NT2/D1 (cell line): ENCODE measurements around the gene ANXA11.
"Not testable (repeated sequence)": the region's sequence is repeated elsewhere in the genome, so short reads cannot be mapped to it uniquely, and the experiment has no call there.

Experiments used
- DNase-seq: peaks from one replicate; pipeline ENCODE4 v3.0.0-alpha.2; 2011; ENCODE audit warnings: low read depth, low spot score
- H3K27me3 ChIP-seq: 2 replicates; pipeline ENCODE4 v1.6.0; 2011; ENCODE audit warnings: mild to moderate bottlenecking; ENCODE audit not compliant: insufficient read length, insufficient read depth
- H3K36me3 ChIP-seq: 2 replicates; pipeline ENCODE4 v1.6.1; 2011; ENCODE audit warnings: mild to moderate bottlenecking, low read length, mixed read lengths; ENCODE audit not compliant: insufficient read depth, insufficient read length
- H3K4me1 ChIP-seq: 2 replicates; pipeline ENCODE4 v1.5.1; 2011; ENCODE audit not compliant: insufficient read depth, insufficient read length
- H3K4me3 ChIP-seq: 2 replicates; pipeline ENCODE4 v1.5.1; 2011; ENCODE audit warnings: low read depth; ENCODE audit not compliant: insufficient read length
- H3K9ac ChIP-seq: 2 replicates; pipeline ENCODE4 v1.6.0; 2011; ENCODE audit warnings: low read depth; ENCODE audit not compliant: insufficient read length
- H3K9me3 ChIP-seq: 2 replicates; pipeline ENCODE4 v1.5.1; 2011; ENCODE audit warnings: mild to moderate bottlenecking, low read length; ENCODE audit not compliant: insufficient read depth
- SUZ12 ChIP-seq: IDR thresholded peaks from 2 replicates; pipeline ENCODE4 v1.6.1; 2011; ENCODE audit not compliant: insufficient read length, insufficient read depth; ENCODE audit errors: extremely low read depth
- YY1 ChIP-seq: IDR thresholded peaks from 2 replicates; pipeline ENCODE4 v1.6.1; 2011; ENCODE audit not compliant: insufficient read length, insufficient read depth
- ZNF274 ChIP-seq: IDR thresholded peaks from 2 replicates; pipeline ENCODE4 v1.6.1; 2011; ENCODE audit warnings: mild to moderate bottlenecking, low read depth, low read length

Gene ANXA11

GRCh38 chr10:80140251-80140650, 65.1 kb downstream of the ANXA11 start:
- Histone ChIP-seq H3K9me3 (no peaks in the 10 kb centered on the region), H3K9ac (no peak overlapping the region), H3K27me3 (no peaks in the 10 kb centered on the region), H3K4me1 (peaks cover 2% of the 10 kb centered on the region), H3K4me3 (no peak overlapping the region), H3K36me3 (no peaks in the 10 kb centered on the region)
- no peak for TF ChIP-seq SUZ12
- TF ChIP-seq ZNF274, result no peak
- TF ChIP-seq YY1, result no peak
- no peak for DNase-seq

- H3K4me3 ChIP-seq, result no peak overlapping the region
- no peak overlapping the region for H3K9ac ChIP-seq
- no peak for TF ChIP-seq YY1
- TF ChIP-seq ZNF274, result no peak
- TF ChIP-seq SUZ12, result no peak
- no peaks in the 10 kb centered on the region for H3K36me3 ChIP-seq
- H3K9me3 ChIP-seq, result no peaks in the 10 kb centered on the region
- peaks cover 2% of the 10 kb centered on the region for H3K4me1 ChIP-seq
- no peaks in the 10 kb centered on the region for H3K27me3 ChIP-seq
- DNase-seq, result no peak
Measured at GRCh38 chr10:80139265-80139664, 66.1 kb downstream of the ANXA11 start.

GRCh38 chr10:80137920-80138319, 67.4 kb downstream of the ANXA11 start:
- no peak overlapping the region for H3K9ac ChIP-seq
- no peaks in the 10 kb centered on the region for H3K9me3 ChIP-seq
- no peak overlapping the region for H3K4me3 ChIP-seq
- H3K36me3 ChIP-seq, result no peaks in the 10 kb centered on the region
- no peak for DNase-seq
- peaks cover 12% of the 10 kb centered on the region for H3K27me3 ChIP-seq
- peaks cover 2% of the 10 kb centered on the region for H3K4me1 ChIP-seq
- TF ChIP-seq SUZ12 (no peak), ZNF274 (no peak), YY1 (no peak)

- no peak for DNase-seq
- no peak overlapping the region for H3K9ac ChIP-seq
- H3K9me3 ChIP-seq, result no peaks in the 10 kb centered on the region
- no peak overlapping the region for H3K4me3 ChIP-seq
- H3K27me3 ChIP-seq, result peaks cover 19% of the 10 kb centered on the region
- no peaks in the 10 kb centered on the region for H3K36me3 ChIP-seq
- TF ChIP-seq YY1, result no peak
- no peak for TF ChIP-seq ZNF274
- no peak for TF ChIP-seq SUZ12
- peaks cover 2% of the 10 kb centered on the region for H3K4me1 ChIP-seq
Measured at GRCh38 chr10:80137031-80137862, 68.1 kb downstream of the ANXA11 start.

- H3K36me3 ChIP-seq, result no peaks in the 10 kb centered on the region
- H3K9ac ChIP-seq, result no peak overlapping the region
- no peaks in the 10 kb centered on the region for H3K4me1 ChIP-seq
- H3K27me3 ChIP-seq, result peaks cover 30% of the 10 kb centered on the region
- TF ChIP-seq SUZ12, result no peak
- TF ChIP-seq ZNF274, result no peak
- no peak for TF ChIP-seq YY1
- H3K9me3 ChIP-seq, result no peaks in the 10 kb centered on the region
- H3K4me3 ChIP-seq, result no peak overlapping the region
- no peak for DNase-seq
Measured at GRCh38 chr10:80136134-80136571, 69.2 kb downstream of the ANXA11 start.

- H3K36me3 ChIP-seq, H3K4me1 ChIP-seq, H3K9ac ChIP-seq, H3K4me3 ChIP-seq, H3K9me3 ChIP-seq, DNase-seq: not testable (repeated sequence)
- peaks cover 32% of the 10 kb centered on the region for H3K27me3 ChIP-seq
Measured at GRCh38 chr10:80133687-80134086, 71.7 kb downstream of the ANXA11 start.

- DNase-seq, result no peak
- TF ChIP-seq YY1 (no peak), SUZ12 (no peak), ZNF274 (no peak)
- no peak overlapping the region for H3K4me3 ChIP-seq
- H3K9me3 ChIP-seq, result no peaks in the 10 kb centered on the region
- H3K27me3 ChIP-seq, result peaks cover 32% of the 10 kb centered on the region
- H3K36me3 ChIP-seq, result no peaks in the 10 kb centered on the region
- no peaks in the 10 kb centered on the region for H3K4me1 ChIP-seq
- H3K9ac ChIP-seq, result no peak overlapping the region
Measured at GRCh38 chr10:80133206-80133605, 72.1 kb downstream of the ANXA11 start.
